Endothelial cell of umbilical vein (primary cell): Measurements from ENCODE around the gene CTTNBP2NL. TPM values are rescaled to one million over a fixed set of nuclear protein-coding genes. Genes with fewer than 3 reads are reported as not detected.
"Not testable (repeated sequence)": the region's sequence is repeated elsewhere in the genome, so short reads cannot be mapped to it uniquely, and the experiment has no call there.

Experiments used
- BruUV-seq: library from RNA; stranded (reverse); fragments of 400-500 nt; replicated peaks from 2 replicates; lab custom pipeline; 2021; lab: Mats Ljungman, UMichigan
- CTCF ChIA-PET: fragments of 300-600, 350-600 bp; sonication (Branson Sonifier 250); formaldehyde crosslinking; loops from one replicate; lab custom pipeline; 2021; ENCODE audit warnings: antibody characterized with exemption, inconsistent platforms; lab: Charles Lee
- POLR2A ChIA-PET: fragments of 300-600, 350-600 bp; sonication (Branson Sonifier 250); formaldehyde crosslinking; loops from one replicate; lab custom pipeline; 2021; ENCODE audit warnings: antibody characterized with exemption, inconsistent platforms; lab: Charles Lee
- DNase-seq: peaks from one replicate; pipeline ENCODE4 v3.0.0-alpha.2; 2011; ENCODE audit warnings: low read depth, low spot score
- FAIRE-seq: peaks from 2 replicates; lab custom pipeline; 2011; peaks lifted over from hg19 to GRCh38; lab: Jason Lieb, UNC
- H2AFZ ChIP-seq: 2 replicates; pipeline ENCODE4 v1.6.0; 2012; ENCODE audit warnings: low read depth, low read length, control low read depth, inconsistent platforms
- H3K27ac ChIP-seq: 2 replicates; pipeline ENCODE4 v1.5.1; 2011; ENCODE audit warnings: low read depth, mild to moderate bottlenecking, control low read depth, low read length, moderate library complexity; ENCODE audit not compliant: insufficient read depth
- H3K27me3 ChIP-seq, 2 experiments: 2 replicates each; pipeline versions ENCODE4 v1.6.0 to v1.6.1; 2011; ENCODE audit warnings: low read length in 2 of 2, mixed read lengths in 1 of 2; ENCODE audit not compliant: control insufficient read depth in 2 of 2, insufficient read depth in 2 of 2
- H3K36me3 ChIP-seq, 2 experiments: 2 replicates in 1 of 2; 3 replicates in 1 of 2; pipeline ENCODE4 v1.5.1; 2011; ENCODE audit warnings: low read length in 2 of 2, mild to moderate bottlenecking in 1 of 2, moderate library complexity in 1 of 2; ENCODE audit not compliant: control insufficient read depth in 2 of 2, insufficient read depth in 2 of 2; ENCODE audit errors: extremely low read depth in 1 of 2
- H3K4me1 ChIP-seq: 3 replicates; pipeline ENCODE4 v1.5.1; 2011; ENCODE audit warnings: mild to moderate bottlenecking, low read length; ENCODE audit not compliant: control insufficient read depth, insufficient read depth; ENCODE audit errors: extremely low read depth
- H3K4me2 ChIP-seq: 2 replicates; pipeline ENCODE4 v1.6.1; 2011; ENCODE audit warnings: low read length, control low read depth, mixed read lengths; ENCODE audit not compliant: insufficient read depth
- H3K4me3 ChIP-seq, 3 experiments: fragments of 200-600 bp in 1 of 3; sonication (generic), shearing (Covaris generic) in 1 of 3; replicated peaks in 1 of 3; 2 replicates each; pipeline ENCODE4 v1.5.1; 2011 to 2016; ENCODE audit warnings: control low read depth in 3 of 3, low read length in 3 of 3, mild to moderate bottlenecking in 2 of 3, inconsistent platforms in 1 of 3, low read depth in 1 of 3, moderate library complexity in 1 of 3; ENCODE audit not compliant: insufficient read depth in 1 of 3
- H3K79me2 ChIP-seq: 2 replicates; pipeline ENCODE4 v1.6.0; 2012; ENCODE audit warnings: low read length, inconsistent platforms; ENCODE audit not compliant: control insufficient read depth, insufficient read depth
- H3K9ac ChIP-seq: replicated peaks from 2 replicates; pipeline ENCODE3; 2011; ENCODE audit warnings: low read length, control low read depth; ENCODE audit not compliant: insufficient read depth; ENCODE audit errors: extremely low read depth
- H3K9me1 ChIP-seq: replicated peaks from 3 replicates; pipeline ENCODE4 v1.6.0; 2011; ENCODE audit warnings: mild to moderate bottlenecking, low read length; ENCODE audit not compliant: control insufficient read depth, insufficient read depth; ENCODE audit errors: extremely low read depth
- H3K9me3 ChIP-seq: replicated peaks from 2 replicates; pipeline ENCODE4 v1.5.1; 2012; ENCODE audit warnings: low read length, inconsistent platforms; ENCODE audit not compliant: control insufficient read depth, insufficient read depth
- H4K20me1 ChIP-seq: replicated peaks from 2 replicates; pipeline ENCODE3; 2011; ENCODE audit warnings: mild to moderate bottlenecking, low read length; ENCODE audit not compliant: control insufficient read depth, insufficient read depth; ENCODE audit errors: extremely low read depth
- CTCF ChIP-seq, 2 donors: IDR thresholded peaks; 1 replicate in 1 of 2; 2 replicates in 1 of 2; pipeline ENCODE4 v1.5.1; 2011; ENCODE audit warnings: low read length in 2 of 2, mild to moderate bottlenecking in 2 of 2, moderate library complexity in 2 of 2, control low read depth in 1 of 2, inconsistent platforms in 1 of 2, low read depth in 1 of 2; ENCODE audit not compliant: insufficient read depth in 1 of 2; ENCODE audit errors: extremely low read depth in 1 of 2
- EZH2 ChIP-seq: IDR thresholded peaks from 2 replicates; pipeline ENCODE4 v1.6.1; 2012; ENCODE audit warnings: borderline replicate concordance, low read depth, mild to moderate bottlenecking, moderate library complexity, low read length, inconsistent platforms; ENCODE audit not compliant: severe bottlenecking
- FOS ChIP-seq: IDR thresholded peaks from 2 replicates; pipeline ENCODE4 v1.6.1; 2011; ENCODE audit warnings: mild to moderate bottlenecking, low read length, moderate library complexity, borderline replicate concordance; ENCODE audit not compliant: insufficient read depth
- MAX ChIP-seq: IDR thresholded peaks from 2 replicates; pipeline ENCODE4 v1.6.1; 2011; ENCODE audit not compliant: insufficient read depth, insufficient read length
- MYC ChIP-seq: IDR thresholded peaks from one replicate; pipeline ENCODE4 v1.6.1; 2011; ENCODE audit warnings: mild to moderate bottlenecking, low read depth, low read length
- POLR2A ChIP-seq: IDR thresholded peaks from 2 replicates; pipeline ENCODE4 v1.6.1; 2012; ENCODE audit warnings: low read depth, mild to moderate bottlenecking, control low read depth, low read length
- POLR2AphosphoS5 ChIP-seq: IDR thresholded peaks from 2 replicates; pipeline ENCODE4 v1.6.1; 2012; ENCODE audit warnings: low read depth, mild to moderate bottlenecking, control low read depth, low read length, moderate library complexity; ENCODE audit not compliant: insufficient read depth
- dilution Hi-C: fragments of 300-500 bp; cut with MboI; formaldehyde crosslinking; loops from one replicate; pipeline ENCODE4 v1.15.0; 2019; ENCODE audit warnings: low sequenced_read_pairs; ENCODE audit not compliant: extremely low pct_ligation_motif_present
- intact Hi-C: fragments of 100-400 bp; cut with micrococcal nuclease; formaldehyde crosslinking; loops from one replicate; pipeline ENCODE4 v1.10.0; 2022
- polyA plus RNA-seq, 4 experiments: library from polyadenylated mRNA; depleted of rRNA in 3 of 4; stranded (reverse) in 3 of 4; unstranded in 1 of 4; fragments of >200 nt; gene quantifications; 2 replicates each; pipeline versions ENCODE4 v1.2.1 to v1.2.3, GENCODE V29; 2011 to 2012; ENCODE audit warnings: missing spikeins in 1 of 4
- total RNA-seq: library from RNA; stranded (reverse); gene quantifications from 2 replicates; pipeline ENCODE4 v1.2.3, GENCODE V29; 2021

CTTNBP2NL gene
- total and polyA plus RNA-seq, 2 donors (not counting 3 experiments of a cell fraction or from before 2014, with no cell fraction given), result 21.5 to 94.4 TPM

GRCh38 chr1:112466078-112466660 is 70.2 kb downstream of the CTTNBP2NL start:
- DNase-seq (peak; percentile 97), FAIRE-seq (peak; percentile 96)
- TF ChIP-seq MYC (peak; percentile 90), POLR2A (peak; percentile 71), POLR2AphosphoS5 (peak; percentile 95), EZH2 (no peak), FOS (no peak), MAX (peak; percentile 93), CTCF (IDR thresholded peaks at IDR 0.05; ENCODE audit: extremely low read depth in 1 of 2, insufficient read depth in 1 of 2, low read depth in 1 of 2, low read length in 2 of 2) (peak; percentile 82 to 85)
- no peaks in the 10 kb centered on the region for H3K27me3 ChIP-seq
- intact Hi-C loops (loop anchor here (1.0 to 2.0 kb wide), 6 partner anchors 27 to 241 kb away; partner anchors contain the start of genes CAPZA1, RHOC and ST7L), dilution Hi-C loops (no loop called here)
- H3K79me2 ChIP-seq, result no peaks in the 10 kb centered on the region
- POLR2A ChIA-PET, result interaction anchor here (0.6 to 1.0 kb wide), 2 partner anchors 28 to 72 kb away, joined by 3 to 4 read pairs; no protein-coding TSS in a partner anchor
- peaks cover 0 to 6% of the 10 kb centered on the region in 2 experiments for H3K36me3 ChIP-seq
- H2AFZ ChIP-seq, result no peak overlapping the region
- H3K27ac ChIP-seq, result peak overlapping the region; percentile 59
- peak overlapping the region; percentile 49 for H3K9ac ChIP-seq
- BruUV-seq, result no TSS peak
- no peaks in the 10 kb centered on the region for H3K9me1 ChIP-seq
- H3K4me1 ChIP-seq, result peaks cover 28% of the 10 kb centered on the region
- no peaks in the 10 kb centered on the region for H4K20me1 ChIP-seq
- H3K4me3 ChIP-seq, result peak overlapping the region in 1 of 3 experiments; percentile 5
- H3K4me2 ChIP-seq, result peak overlapping the region; percentile 42
- H3K9me3 ChIP-seq, result no peaks in the 10 kb centered on the region
- CTCF ChIA-PET, result interaction anchor here (0.8 to 7.6 kb wide), 22 partner anchors 9 to 234 kb away, joined by 3 to 89 read pairs (median 8); partner anchors contain the start of gene CTTNBP2NL

GRCh38 chr1:112470324-112470723 is 74.3 kb downstream of the CTTNBP2NL start:
- H4K20me1 ChIP-seq, intact Hi-C loops, H3K9ac ChIP-seq, H3K4me2 ChIP-seq, H3K27ac ChIP-seq, H3K9me3 ChIP-seq, H3K79me2 ChIP-seq, H2AFZ ChIP-seq, H3K36me3 ChIP-seq, BruUV-seq, dilution Hi-C loops, H3K27me3 ChIP-seq, H3K9me1 ChIP-seq, H3K4me3 ChIP-seq, CTCF ChIA-PET, FAIRE-seq, DNase-seq: not testable (repeated sequence)
- POLR2A ChIA-PET, result interaction anchor here (1.3 kb wide), 1 partner anchor 8 kb away, joined by 3 read pairs; no protein-coding TSS in a partner anchor
- H3K4me1 ChIP-seq, result peaks cover 19% of the 10 kb centered on the region
